Skin of body (tissue), 2 donors: ENCODE results near the gene SESN1. TPM values are rescaled to one million over a fixed set of nuclear protein-coding genes. Genes with fewer than 3 reads are reported as not detected.

Source experiments
- DNase-seq: peaks from one replicate; lab custom pipeline; 2025; lab: John Stamatoyannopoulos, UW
- total RNA-seq: library from RNA; depleted of rRNA; stranded (reverse); fragments of >200 nt; gene quantifications from one replicate; pipeline ENCODE4 v1.2.3, GENCODE V29; 2014

The SESN1 gene
- total RNA-seq, 1 donor from 2014 or later, result 55.1 TPM

DNA sequence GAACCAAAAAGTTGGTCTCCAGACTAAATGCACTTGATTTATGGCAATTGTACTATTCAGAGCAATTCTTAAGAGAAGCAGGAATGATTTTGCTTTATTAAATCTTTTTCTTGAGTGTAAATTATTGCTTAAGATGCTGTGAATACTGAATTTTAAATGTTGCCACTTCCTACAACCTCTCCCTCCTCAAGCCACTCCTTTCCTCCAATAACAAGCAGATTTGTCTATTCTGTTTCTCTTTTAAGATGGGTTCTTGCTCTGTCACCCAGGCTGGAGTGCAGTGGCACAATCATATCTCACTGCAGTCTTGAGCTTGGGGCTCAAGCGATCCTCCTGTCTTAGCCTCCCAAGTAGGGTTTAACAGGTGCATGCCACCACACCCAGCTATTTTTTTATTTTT lies 65.3 kb downstream of the SESN1 start:
- DNase-seq, result no peak

- no peak for DNase-seq
Measured at GRCh38 chr6:109028439-109028838, 66.2 kb downstream of the SESN1 start.

- no peak for DNase-seq
Measured at GRCh38 chr6:109027964-109028363, 66.7 kb downstream of the SESN1 start.

DNA sequence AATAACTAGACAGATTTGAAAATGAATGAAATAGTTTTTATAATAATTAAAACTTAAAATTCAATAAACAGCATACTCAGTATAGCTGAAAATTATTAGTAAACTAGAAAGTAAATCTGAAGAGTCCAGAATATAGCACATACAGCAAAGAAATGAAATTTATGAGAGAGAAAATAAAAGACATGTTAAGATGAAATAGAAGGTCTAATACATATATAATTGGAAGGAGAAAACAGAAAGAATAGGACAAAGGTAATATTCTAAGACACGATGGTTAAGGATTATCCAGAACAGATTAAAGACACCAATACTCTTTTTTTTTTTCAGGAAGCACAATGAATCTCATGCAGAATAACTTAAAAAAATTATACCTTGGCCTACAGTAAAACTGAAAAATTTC lies 69.0 kb downstream of the SESN1 start:
- DNase-seq, result no peak

GRCh38 chr6:109024784-109025183 lies 69.9 kb downstream of the SESN1 start:
- DNase-seq, result no peak

DNA sequence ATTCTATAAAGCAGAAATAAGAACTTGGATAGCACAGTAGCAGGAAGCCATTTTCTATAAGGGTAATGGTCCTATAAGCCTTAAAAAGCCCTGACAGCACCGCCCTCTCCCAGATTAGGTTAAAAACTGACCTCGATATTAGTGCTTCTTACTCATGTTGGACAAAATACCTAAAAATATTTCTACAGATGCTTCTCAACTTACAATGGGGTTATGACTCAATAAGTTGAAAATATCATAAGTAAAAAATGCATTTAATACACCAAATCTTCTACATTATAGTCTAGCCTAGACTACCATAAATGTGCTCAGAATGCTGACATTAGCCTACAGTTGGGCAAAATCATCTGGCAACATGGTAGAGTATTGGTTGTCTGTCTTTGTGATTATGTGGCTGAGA lies 70.3 kb downstream of the SESN1 start:
- no peak for DNase-seq

DNA sequence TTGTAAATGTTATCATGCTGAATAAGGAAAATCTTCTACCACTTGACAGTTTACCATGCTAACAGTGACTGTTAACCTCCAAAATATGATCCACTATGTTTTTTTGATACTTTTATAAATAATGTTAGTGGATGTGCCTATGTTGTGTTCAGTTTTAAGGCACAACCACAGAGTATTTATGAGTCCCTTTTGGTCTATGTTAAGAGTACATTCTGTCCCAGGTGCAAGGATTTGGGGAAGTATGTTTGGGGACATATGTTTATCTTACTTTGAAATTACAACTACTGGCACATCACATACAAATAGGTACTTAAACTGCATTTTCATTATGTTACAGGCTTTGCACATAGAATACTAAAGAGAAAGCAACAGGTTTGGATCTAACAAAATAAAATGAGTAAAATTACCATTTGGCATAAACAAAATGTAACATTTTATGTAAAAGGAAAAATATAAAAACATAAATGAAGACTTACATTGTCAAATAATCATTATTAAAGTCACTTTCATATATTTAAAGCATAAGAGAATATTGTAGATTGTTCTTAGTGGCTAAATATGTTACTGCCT lies 71.2 kb downstream of the SESN1 start:
- no peak for DNase-seq

DNA sequence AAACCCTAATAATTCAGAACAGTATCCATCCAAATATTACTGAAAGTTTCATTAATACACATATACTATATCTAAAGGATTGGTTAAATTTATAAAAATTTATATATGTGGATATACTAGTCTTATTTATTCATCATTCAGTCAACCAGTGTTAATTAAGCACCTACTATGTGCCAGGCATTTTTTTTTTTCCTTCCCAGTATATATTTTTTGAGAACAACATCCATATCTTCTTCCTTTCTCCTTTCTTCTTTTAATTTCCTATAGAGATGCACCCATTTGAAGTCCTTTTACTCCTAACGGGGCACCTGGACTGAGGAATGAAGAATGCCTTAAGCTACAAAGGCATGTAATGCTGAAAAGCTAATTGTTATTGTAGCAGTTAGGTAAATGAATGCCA lies 72.8 kb downstream of the SESN1 start:
- DNase-seq, result no peak

DNA sequence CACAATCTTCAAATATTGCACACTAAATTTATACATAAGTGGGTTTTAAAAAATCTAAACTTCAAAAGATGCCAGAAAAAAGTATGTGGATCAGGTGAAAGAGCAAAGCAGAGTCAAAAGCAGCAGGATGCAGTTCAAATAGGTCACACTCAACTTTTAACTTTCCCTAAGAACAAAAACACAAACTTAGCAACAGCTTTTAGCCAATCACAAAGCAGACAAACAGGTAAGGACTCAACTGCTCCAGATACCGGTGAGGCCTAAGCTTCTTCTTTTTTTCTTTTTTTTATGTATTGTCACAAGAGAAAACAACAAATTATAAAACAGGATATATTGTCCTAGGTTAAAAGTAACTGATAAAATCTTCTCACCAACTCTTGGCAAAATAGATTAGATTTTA lies 74.7 kb downstream of the SESN1 start:
- DNase-seq, result no peak

GRCh38 chr6:109015176-109015575 lies 79.5 kb downstream of the SESN1 start:
- DNase-seq, result no peak

DNA sequence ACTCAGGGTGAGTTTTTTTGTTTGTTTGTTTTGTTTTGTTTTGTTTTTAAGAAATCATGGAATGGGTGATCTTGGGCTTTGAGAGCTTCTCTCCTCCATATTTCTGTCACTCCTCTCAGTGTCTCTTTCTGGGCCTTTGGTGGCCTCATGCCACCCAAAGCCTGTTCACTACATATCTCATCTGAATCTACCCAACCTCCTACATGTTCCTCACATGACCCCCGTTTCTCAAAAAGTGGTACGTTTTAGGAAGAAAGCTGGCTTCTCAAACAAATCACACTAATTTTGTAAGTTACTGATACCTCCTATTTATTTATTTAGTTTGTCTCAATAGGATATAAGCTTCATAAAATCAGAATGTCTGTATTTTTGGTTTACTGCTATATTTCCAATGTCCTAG lies 80.0 kb downstream of the SESN1 start:
- DNase-seq, result no peak

GRCh38 chr6:109013656-109014305 lies 80.9 kb downstream of the SESN1 start:
- DNase-seq, result no peak

DNA sequence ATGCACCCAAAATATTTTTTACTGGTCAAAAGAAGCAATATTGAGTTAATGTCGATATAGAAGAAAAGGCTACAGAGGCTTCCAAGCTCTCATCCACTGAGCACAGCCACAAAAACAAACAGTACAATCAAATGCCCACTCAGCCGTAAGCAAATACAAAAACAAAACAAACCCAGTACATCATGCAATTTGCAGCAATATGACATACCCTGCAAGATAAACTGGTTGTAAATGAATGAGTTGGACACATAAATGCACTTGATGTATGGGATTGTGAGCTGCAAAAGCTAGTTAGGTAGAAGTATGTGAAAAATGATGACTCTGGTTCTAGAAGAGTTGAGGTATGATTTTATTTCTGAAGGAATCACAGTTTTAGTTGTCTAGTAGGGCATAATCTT lies 83.9 kb downstream of the SESN1 start:
- DNase-seq, result no peak

DNA sequence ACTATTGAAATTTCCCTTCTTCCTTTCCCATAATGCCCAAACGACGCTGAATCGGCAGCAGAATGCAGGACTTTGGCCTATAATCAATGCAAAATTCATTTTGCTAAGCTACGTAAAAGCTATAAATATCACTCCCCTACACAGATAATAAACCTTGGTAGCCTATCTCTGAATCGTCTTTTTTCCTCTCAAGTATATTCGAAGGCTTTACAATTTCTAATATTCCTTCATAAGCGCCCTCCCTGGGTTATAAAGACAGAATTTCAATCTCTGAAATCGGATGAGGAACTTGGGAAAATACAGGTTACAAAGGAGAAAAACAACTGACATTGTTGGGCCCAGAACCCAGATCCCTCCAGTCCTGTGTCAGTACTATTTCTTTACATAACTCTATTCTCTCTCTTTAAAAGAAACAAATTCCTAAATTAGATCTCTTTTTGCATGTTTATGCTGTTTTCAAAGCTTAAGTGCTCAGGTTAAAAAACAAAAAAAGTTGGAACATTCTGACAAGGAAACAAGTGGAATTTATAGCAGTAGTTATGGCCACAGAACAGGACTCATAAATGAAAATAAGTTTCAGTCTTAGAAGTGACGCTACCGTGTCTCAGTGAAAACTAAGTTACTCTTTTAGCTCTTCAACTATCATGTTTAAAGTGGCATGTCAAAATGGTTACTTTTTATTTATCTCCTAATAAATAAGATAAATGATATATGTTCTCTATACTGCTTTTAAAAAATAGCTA lies 84.5 kb downstream of the SESN1 start:
- DNase-seq, result no peak

DNA sequence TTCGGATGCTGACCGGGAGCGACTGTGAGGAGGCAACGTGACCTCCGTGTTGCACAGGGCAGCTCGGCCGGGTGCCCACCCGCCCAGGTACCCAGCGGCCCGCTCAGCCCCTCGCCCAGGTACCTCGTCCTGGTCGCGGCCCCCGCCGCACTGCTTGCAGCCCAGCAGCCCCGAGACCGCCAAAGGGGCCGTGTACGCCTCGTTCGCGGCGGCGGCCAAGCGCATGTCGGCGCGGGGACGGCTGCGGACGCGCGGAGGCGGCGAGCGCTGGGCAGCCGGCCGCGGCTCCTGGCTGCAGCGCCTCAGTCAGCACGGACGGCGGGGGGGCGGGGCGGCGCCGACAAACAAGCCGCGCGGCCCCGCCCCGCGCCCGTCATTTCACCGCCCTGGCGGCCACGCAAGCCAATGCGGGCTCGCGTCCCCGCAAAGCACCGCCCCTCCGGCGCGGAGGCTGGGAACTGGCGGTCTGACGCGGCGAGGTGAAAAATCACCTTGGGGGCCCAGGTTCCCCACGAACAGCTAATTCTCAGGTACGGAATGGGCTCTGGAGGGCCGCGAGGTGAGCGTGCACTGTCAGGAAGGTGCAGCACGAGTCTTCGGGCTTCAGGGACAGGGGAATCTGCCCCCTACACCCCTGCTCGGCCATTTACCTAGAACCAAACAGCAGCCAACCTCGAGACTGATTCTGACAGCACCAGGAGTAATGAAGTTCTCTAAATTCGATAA lies 85.2 kb downstream of the SESN1 start:
- DNase-seq, result peak; percentile 78

GRCh38 chr6:109008537-109009235 lies 86.0 kb downstream of the SESN1 start:
- peak; percentile 69 for DNase-seq

DNA sequence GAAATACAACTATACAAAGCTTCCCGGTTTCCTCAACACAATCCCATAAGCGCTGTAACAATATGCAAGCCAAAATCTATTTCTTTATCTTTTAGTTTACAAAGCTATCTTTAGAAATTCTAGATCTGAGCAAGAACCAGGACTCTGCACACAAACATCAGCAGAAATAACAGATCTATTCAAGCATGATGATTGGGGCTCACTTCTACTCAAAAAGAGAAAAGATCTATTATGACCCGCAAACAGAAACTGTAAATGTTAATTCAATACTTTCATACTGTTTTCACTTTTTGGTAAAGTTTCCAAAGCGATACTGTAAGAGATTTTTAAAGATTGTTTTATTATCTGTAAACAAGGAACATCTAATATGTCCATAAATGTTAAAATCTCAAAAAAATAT lies 86.6 kb downstream of the SESN1 start:
- DNase-seq, result no peak

- no peak for DNase-seq
Measured at GRCh38 chr6:109007521-109007920, 87.1 kb downstream of the SESN1 start.

GRCh38 chr6:109006818-109007217 lies 87.8 kb downstream of the SESN1 start:
- no peak for DNase-seq

- no peak for DNase-seq
Measured at GRCh38 chr6:109002882-109003281, 91.8 kb downstream of the SESN1 start.

GRCh38 chr6:109002051-109002697 lies 92.5 kb downstream of the SESN1 start:
- DNase-seq, result peak; percentile 72
